ENCODE measurements around the gene MYO15B.

Gene MYO15B

DNA sequence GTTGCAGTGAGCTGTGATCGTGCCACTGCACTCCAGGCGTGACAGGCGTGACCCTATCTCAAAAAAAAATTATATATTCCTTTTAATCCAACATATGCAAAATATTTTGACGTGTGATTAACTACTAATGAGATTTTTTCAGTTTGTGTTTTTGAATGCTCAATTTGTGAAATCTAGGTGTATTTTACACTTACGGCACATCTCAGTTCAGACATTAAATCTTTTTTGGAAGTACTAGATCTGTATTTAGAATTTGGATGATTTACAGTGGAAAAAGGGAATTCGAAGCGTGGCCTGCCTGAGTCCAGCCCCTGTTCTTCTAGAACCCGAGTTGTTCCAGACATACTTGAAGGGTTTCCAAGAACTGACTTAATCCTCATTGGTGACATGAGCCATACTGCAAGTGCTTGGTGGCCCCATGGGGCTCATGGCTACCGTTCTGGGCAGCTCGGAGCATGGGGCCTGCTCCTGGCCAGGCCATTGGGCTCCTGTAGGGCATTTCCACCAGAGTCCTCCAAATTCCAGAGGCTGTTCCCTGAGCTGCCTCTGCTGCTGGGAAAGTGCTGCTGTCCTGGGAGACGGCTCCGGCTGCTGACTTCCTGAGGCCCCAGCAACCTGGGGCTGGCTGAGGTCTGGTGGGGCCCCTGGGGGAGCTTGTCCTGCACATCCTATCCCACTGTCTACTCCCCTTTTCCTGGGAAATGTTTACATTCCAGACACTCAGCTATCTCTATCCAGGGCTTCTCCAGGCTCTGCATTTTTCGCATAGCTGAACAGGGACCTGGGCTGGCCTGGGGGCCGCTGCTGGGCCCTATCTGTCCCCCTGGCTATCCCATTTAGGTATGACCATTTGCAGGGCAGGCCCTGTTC is 34.9 kb upstream of the MYO15B start:
- no peak overlapping the region for H3K4me3 ChIP-seq (ENCODE audit: low read depth, low read length)
- TF ChIP-seq, protein P1, sequence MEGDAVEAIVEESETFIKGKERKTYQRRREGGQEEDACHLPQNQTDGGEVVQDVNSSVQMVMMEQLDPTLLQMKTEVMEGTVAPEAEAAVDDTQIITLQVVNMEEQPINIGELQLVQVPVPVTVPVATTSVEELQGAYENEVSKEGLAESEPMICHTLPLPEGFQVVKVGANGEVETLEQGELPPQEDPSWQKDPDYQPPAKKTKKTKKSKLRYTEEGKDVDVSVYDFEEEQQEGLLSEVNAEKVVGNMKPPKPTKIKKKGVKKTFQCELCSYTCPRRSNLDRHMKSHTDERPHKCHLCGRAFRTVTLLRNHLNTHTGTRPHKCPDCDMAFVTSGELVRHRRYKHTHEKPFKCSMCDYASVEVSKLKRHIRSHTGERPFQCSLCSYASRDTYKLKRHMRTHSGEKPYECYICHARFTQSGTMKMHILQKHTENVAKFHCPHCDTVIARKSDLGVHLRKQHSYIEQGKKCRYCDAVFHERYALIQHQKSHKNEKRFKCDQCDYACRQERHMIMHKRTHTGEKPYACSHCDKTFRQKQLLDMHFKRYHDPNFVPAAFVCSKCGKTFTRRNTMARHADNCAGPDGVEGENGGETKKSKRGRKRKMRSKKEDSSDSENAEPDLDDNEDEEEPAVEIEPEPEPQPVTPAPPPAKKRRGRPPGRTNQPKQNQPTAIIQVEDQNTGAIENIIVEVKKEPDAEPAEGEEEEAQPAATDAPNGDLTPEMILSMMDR (IDR thresholded peaks at IDR 0.05; ENCODE audit: insufficient read depth, low read depth, low read length, missing control alignments) = no peak
- DNase-seq (ENCODE audit: low read depth) = no peak

GRCh38 chr17:75553295-75554110 is 34.1 kb upstream of the MYO15B start:
- DNase-seq (ENCODE audit: low read depth) = no peak
- TF ChIP-seq, protein P1 (IDR thresholded peaks at IDR 0.05; ENCODE audit: insufficient read depth, low read depth, low read length, missing control alignments) = no peak
- no peak overlapping the region for H3K4me3 ChIP-seq (ENCODE audit: low read depth, low read length)

DNA sequence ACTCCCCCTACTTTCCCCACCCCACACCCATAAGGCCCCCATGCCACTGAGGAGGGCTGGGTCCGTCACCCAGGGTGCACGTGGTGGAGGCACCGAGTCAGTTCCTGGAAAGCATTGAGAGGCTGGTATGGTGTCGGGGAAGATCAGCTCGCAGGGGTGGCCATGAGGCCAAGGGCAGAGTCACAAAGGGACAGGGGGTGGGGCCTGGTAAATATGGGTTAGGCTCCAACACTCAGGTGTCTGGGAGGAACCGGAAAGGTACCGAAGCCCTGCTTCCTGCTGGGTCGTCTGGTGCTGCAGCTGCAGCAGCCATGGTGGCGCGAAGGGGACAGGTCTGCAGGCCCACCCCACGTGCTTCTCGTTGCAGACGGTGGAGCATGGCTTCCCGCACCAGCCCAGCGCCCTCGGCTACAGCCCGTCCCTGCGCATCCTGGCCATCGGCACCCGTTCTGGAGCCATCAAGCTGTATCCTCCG is 31.9 kb upstream of the MYO15B start:
- no peak overlapping the region for H3K4me3 ChIP-seq (ENCODE audit: low read depth, low read length)
- no peak for DNase-seq (ENCODE audit: low read depth)
- TF ChIP-seq, protein P1 (IDR thresholded peaks at IDR 0.05; ENCODE audit: insufficient read depth, low read depth, low read length, missing control alignments) = no peak

DNA sequence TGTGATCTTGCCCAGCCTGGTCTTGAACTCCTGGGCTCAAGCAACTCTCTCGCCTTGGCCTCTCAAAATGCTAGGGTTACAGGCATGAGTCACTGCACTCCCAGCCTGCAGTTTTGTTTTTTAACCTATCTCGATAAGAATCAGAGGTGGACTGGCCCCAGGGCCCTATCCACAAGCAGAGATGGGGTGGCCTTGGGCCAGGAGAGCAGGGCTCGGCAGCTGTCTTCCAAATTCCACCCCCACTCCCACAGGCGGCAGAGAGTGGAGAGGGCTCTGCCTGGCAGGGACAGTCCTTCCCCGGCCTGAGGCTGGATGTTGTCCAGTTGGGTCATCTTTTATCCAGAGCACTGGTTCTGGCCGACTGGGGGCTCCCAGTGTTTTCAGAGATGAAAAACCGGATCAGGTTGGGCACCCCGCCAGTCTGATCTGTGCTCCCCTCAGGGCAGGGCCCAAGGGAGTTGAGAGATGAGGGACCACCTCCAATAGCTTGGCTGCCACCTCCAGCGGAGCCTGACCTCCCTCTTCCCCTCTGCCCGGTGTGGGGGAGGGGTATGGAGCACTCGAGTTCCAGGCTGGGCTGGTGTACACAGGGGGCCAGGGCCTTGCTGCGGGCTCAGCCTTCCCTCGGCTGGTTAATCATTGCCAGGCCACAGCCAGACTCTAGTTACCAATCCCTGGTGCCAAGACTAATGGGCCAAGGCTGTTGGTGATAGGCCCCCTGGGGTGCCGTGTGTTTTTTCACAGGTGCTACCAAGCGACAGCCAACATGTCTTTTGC is 30.3 kb upstream of the MYO15B start:
- DNase-seq (ENCODE audit: low read depth) = no peak

GRCh38 chr17:75557852-75558665 is 29.5 kb upstream of the MYO15B start:
- TF ChIP-seq, protein P1 (IDR thresholded peaks at IDR 0.05; ENCODE audit: insufficient read depth, low read depth, low read length, missing control alignments) = no peak
- no peak for DNase-seq (ENCODE audit: low read depth)
- no peak overlapping the region for H3K4me3 ChIP-seq (ENCODE audit: low read depth, low read length)

More for the DNA sequence above, 30.3 kb upstream of the MYO15B start:
- TF ChIP-seq, protein P1 (IDR thresholded peaks at IDR 0.05; ENCODE audit: insufficient read depth, low read depth, low read length, missing control alignments) = no peak
- H3K4me3 ChIP-seq (ENCODE audit: low read depth, low read length) = no peak overlapping the region
